ENCODE measurements around the gene AHNAK. TPM values are rescaled to one million over a fixed set of nuclear protein-coding genes. Genes with fewer than 3 reads are reported as not detected.

The AHNAK gene
- total RNA-seq, 1 donor from 2014 or later: 27.2 TPM

GRCh38 chr11:62463121-62463542 is 83.5 kb downstream of the AHNAK start:
- no peak for DNase-seq (ENCODE audit: low spot score, unreplicated experiment)
- Mint-ChIP-seq H3K9me3 (ENCODE audit: low read depth) (no peaks in the 10 kb centered on the region), H3K27me3 (peaks cover 9% of the 10 kb centered on the region), H3K4me1 (ENCODE audit: low read depth) (no peaks in the 10 kb centered on the region), H3K27ac (no peak overlapping the region), H3K36me3 (ENCODE audit: insufficient read depth) (no peaks in the 10 kb centered on the region), H3K4me3 (ENCODE audit: low read depth) (no peak overlapping the region)
- no peak for TF ChIP-seq CTCF (IDR thresholded peaks at IDR 0.05; ENCODE audit: unreplicated experiment)

GRCh38 chr11:62462508-62462892 is 84.1 kb downstream of the AHNAK start:
- H3K27ac Mint-ChIP-seq: no peak overlapping the region
- no peaks in the 10 kb centered on the region for H3K9me3 Mint-ChIP-seq (ENCODE audit: low read depth)
- H3K36me3 Mint-ChIP-seq (ENCODE audit: insufficient read depth): no peaks in the 10 kb centered on the region
- TF ChIP-seq CTCF (IDR thresholded peaks at IDR 0.05; ENCODE audit: unreplicated experiment): no peak
- peaks cover 9% of the 10 kb centered on the region for H3K27me3 Mint-ChIP-seq
- no peaks in the 10 kb centered on the region for H3K4me1 Mint-ChIP-seq (ENCODE audit: low read depth)
- H3K4me3 Mint-ChIP-seq (ENCODE audit: low read depth): no peak overlapping the region
- no peak for DNase-seq (ENCODE audit: low spot score, unreplicated experiment)

- H3K9me3 Mint-ChIP-seq (ENCODE audit: low read depth): no peaks in the 10 kb centered on the region
- no peak for DNase-seq (ENCODE audit: low spot score, unreplicated experiment)
- H3K36me3 Mint-ChIP-seq (ENCODE audit: insufficient read depth): no peaks in the 10 kb centered on the region
- H3K27ac Mint-ChIP-seq: no peak overlapping the region
- H3K4me1 Mint-ChIP-seq (ENCODE audit: low read depth): no peaks in the 10 kb centered on the region
- TF ChIP-seq CTCF (IDR thresholded peaks at IDR 0.05; ENCODE audit: unreplicated experiment): no peak
- no peak overlapping the region for H3K4me3 Mint-ChIP-seq (ENCODE audit: low read depth)
- H3K27me3 Mint-ChIP-seq: peaks cover 9% of the 10 kb centered on the region
Measured at GRCh38 chr11:62461740-62462507, 84.7 kb downstream of the AHNAK start.

- Mint-ChIP-seq H3K9me3 (ENCODE audit: low read depth) (no peaks in the 10 kb centered on the region), H3K27ac (no peak overlapping the region), H3K27me3 (peaks cover 5% of the 10 kb centered on the region), H3K4me1 (ENCODE audit: low read depth) (no peaks in the 10 kb centered on the region), H3K36me3 (ENCODE audit: insufficient read depth) (no peaks in the 10 kb centered on the region), H3K4me3 (ENCODE audit: low read depth) (no peak overlapping the region)
- no peak for TF ChIP-seq CTCF (IDR thresholded peaks at IDR 0.05; ENCODE audit: unreplicated experiment)
- no peak for DNase-seq (ENCODE audit: low spot score, unreplicated experiment)
Measured at GRCh38 chr11:62459080-62459479, 87.5 kb downstream of the AHNAK start.

GRCh38 chr11:62458212-62459002 is 88.2 kb downstream of the AHNAK start:
- H3K27ac Mint-ChIP-seq: peak overlapping the region; percentile 56
- peaks cover 5% of the 10 kb centered on the region for H3K27me3 Mint-ChIP-seq
- no peaks in the 10 kb centered on the region for H3K9me3 Mint-ChIP-seq (ENCODE audit: low read depth)
- H3K4me1 Mint-ChIP-seq (ENCODE audit: low read depth): no peaks in the 10 kb centered on the region
- TF ChIP-seq CTCF (IDR thresholded peaks at IDR 0.05; ENCODE audit: unreplicated experiment): no peak
- no peak overlapping the region for H3K4me3 Mint-ChIP-seq (ENCODE audit: low read depth)
- no peaks in the 10 kb centered on the region for H3K36me3 Mint-ChIP-seq (ENCODE audit: insufficient read depth)
- no peak for DNase-seq (ENCODE audit: low spot score, unreplicated experiment)

Measured in progenitor cell of endocrine pancreas (in vitro differentiated cells).